Skin epidermis (tissue), 12 donors: ENCODE measurements around the gene MXI1.
"Not testable (repeated sequence)": the region's sequence is repeated elsewhere in the genome, so short reads cannot be mapped to it uniquely, and the experiment has no call there.

Source experiments
- H3K27ac ChIP-seq, 21 experiments: fragments of 200-600 bp; sonication (generic) in 11 of 21; one replicate each; pipeline ENCODE4 v1.5.0; 2020; ENCODE audit warnings: mild to moderate bottlenecking in 3 of 21, inconsistent platforms in 2 of 21, moderate library complexity in 2 of 21
- H3K4me3 ChIP-seq, 7 experiments: fragments of 200-600 bp; sonication (generic) in 2 of 7; one replicate each; pipeline ENCODE4 v1.5.0; 2020; ENCODE audit warnings: inconsistent platforms in 2 of 7, mild to moderate bottlenecking in 2 of 7, moderate library complexity in 1 of 7

The MXI1 gene

GRCh38 chr10:110226926-110227641, 19.7 kb downstream of the MXI1 start:
- peak overlapping the region in 20 of 21 experiments; percentile 29 to 91 (median 78) for H3K27ac ChIP-seq
- peak overlapping the region; percentile 53 to 87 (median 75) for H3K4me3 ChIP-seq

- Histone ChIP-seq H3K27ac (peak overlapping the region in 6 of 21 experiments; percentile 68 to 89 (median 86)), H3K4me3 (peak overlapping the region in 1 of 7 experiments; percentile 79)
Observed at GRCh38 chr10:110228066-110228465, 20.7 kb downstream of the MXI1 start.

- no peak overlapping the region for H3K4me3 ChIP-seq
- H3K27ac ChIP-seq, result peak overlapping the region in 1 of 21 experiments; percentile 86
Observed at GRCh38 chr10:110229155-110229554, 21.8 kb downstream of the MXI1 start.

GRCh38 chr10:110233846-110234245, 26.4 kb downstream of the MXI1 start:
- Histone ChIP-seq H3K4me3 (no peak overlapping the region), H3K27ac (no peak overlapping the region)

GRCh38 chr10:110237894-110238480, 30.6 kb downstream of the MXI1 start:
- Histone ChIP-seq H3K27ac (no peak overlapping the region), H3K4me3 (no peak overlapping the region)

- no peak overlapping the region for H3K27ac ChIP-seq
Observed at GRCh38 chr10:110239892-110240291, 32.5 kb downstream of the MXI1 start.

GRCh38 chr10:110241407-110241806, 34.0 kb downstream of the MXI1 start:
- no peak overlapping the region for H3K27ac ChIP-seq

More at GRCh38 chr10:110239892-110240291, 32.5 kb downstream of the MXI1 start:
- H3K4me3 ChIP-seq, result no peak overlapping the region

GRCh38 chr10:110241841-110242240, 34.4 kb downstream of the MXI1 start:
- H3K27ac ChIP-seq, result no peak overlapping the region
- H3K4me3 ChIP-seq, result no peak overlapping the region

More at GRCh38 chr10:110241407-110241806, 34.0 kb downstream of the MXI1 start:
- H3K4me3 ChIP-seq, result no peak overlapping the region

GRCh38 chr10:110242511-110242910, 35.1 kb downstream of the MXI1 start:
- Histone ChIP-seq H3K27ac (no peak overlapping the region), H3K4me3 (no peak overlapping the region)

- no peak overlapping the region for H3K4me3 ChIP-seq
- no peak overlapping the region for H3K27ac ChIP-seq
Observed at GRCh38 chr10:110244550-110244949, 37.1 kb downstream of the MXI1 start.

- H3K4me3 ChIP-seq, H3K27ac ChIP-seq: not testable (repeated sequence)
Observed at GRCh38 chr10:110247833-110248232, 40.4 kb downstream of the MXI1 start.

- not testable (repeated sequence) for H3K27ac ChIP-seq, H3K4me3 ChIP-seq
Observed at GRCh38 chr10:110249489-110249888, 42.1 kb downstream of the MXI1 start.

GRCh38 chr10:110251392-110251791, 44.0 kb downstream of the MXI1 start:
- not testable (repeated sequence) for H3K27ac ChIP-seq, H3K4me3 ChIP-seq

- Histone ChIP-seq H3K4me3 (no peak overlapping the region), H3K27ac (no peak overlapping the region)
Observed at GRCh38 chr10:110252151-110252550, 44.7 kb downstream of the MXI1 start.

GRCh38 chr10:110254467-110254866, 47.1 kb downstream of the MXI1 start:
- no peak overlapping the region for H3K4me3 ChIP-seq
- no peak overlapping the region for H3K27ac ChIP-seq

GRCh38 chr10:110258542-110258941, 51.1 kb downstream of the MXI1 start:
- Histone ChIP-seq H3K4me3 (no peak overlapping the region), H3K27ac (no peak overlapping the region)

GRCh38 chr10:110259317-110259716, 51.9 kb downstream of the MXI1 start:
- H3K27ac ChIP-seq, result no peak overlapping the region
- H3K4me3 ChIP-seq, result no peak overlapping the region

GRCh38 chr10:110260746-110261477, 53.5 kb downstream of the MXI1 start:
- Histone ChIP-seq H3K27ac (no peak overlapping the region), H3K4me3 (no peak overlapping the region)

- Histone ChIP-seq H3K4me3 (no peak overlapping the region), H3K27ac (no peak overlapping the region)
Observed at GRCh38 chr10:110263164-110263563, 55.8 kb downstream of the MXI1 start.

GRCh38 chr10:110265573-110266193, 58.3 kb downstream of the MXI1 start:
- Histone ChIP-seq H3K27ac (no peak overlapping the region), H3K4me3 (no peak overlapping the region)
